ENCODE measurements around the gene ZNF394. TPM values are rescaled to one million over a fixed set of nuclear protein-coding genes. Genes with fewer than 3 reads are reported as not detected.

ZNF394 gene
- total RNA-seq, 4 donors from 2014 or later: 24.6 to 42.2 (median 32.0) TPM

DNA sequence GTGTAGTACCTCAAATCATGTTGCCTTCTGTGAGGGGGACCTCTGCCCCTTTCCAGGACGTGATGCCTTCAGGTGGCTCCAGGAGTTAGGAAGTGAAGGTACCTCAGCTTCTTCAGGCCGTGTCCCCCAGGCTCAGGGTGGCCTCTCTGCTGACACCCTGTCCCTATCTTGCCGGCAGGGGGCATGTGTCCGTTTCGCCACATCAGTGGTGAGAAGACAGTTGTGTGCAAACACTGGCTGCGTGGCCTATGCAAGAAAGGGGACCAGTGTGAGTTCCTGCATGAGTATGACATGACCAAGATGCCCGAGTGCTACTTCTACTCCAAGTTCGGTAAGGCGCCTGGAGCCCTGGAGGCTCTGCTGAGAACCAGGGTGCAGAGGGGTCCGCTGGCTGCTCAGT lies 52.1 kb downstream of the ZNF394 start:
- TF ChIP-seq, protein P1, sequence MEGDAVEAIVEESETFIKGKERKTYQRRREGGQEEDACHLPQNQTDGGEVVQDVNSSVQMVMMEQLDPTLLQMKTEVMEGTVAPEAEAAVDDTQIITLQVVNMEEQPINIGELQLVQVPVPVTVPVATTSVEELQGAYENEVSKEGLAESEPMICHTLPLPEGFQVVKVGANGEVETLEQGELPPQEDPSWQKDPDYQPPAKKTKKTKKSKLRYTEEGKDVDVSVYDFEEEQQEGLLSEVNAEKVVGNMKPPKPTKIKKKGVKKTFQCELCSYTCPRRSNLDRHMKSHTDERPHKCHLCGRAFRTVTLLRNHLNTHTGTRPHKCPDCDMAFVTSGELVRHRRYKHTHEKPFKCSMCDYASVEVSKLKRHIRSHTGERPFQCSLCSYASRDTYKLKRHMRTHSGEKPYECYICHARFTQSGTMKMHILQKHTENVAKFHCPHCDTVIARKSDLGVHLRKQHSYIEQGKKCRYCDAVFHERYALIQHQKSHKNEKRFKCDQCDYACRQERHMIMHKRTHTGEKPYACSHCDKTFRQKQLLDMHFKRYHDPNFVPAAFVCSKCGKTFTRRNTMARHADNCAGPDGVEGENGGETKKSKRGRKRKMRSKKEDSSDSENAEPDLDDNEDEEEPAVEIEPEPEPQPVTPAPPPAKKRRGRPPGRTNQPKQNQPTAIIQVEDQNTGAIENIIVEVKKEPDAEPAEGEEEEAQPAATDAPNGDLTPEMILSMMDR (IDR thresholded peaks at IDR 0.05; ENCODE audit: low read depth): no peak

DNA sequence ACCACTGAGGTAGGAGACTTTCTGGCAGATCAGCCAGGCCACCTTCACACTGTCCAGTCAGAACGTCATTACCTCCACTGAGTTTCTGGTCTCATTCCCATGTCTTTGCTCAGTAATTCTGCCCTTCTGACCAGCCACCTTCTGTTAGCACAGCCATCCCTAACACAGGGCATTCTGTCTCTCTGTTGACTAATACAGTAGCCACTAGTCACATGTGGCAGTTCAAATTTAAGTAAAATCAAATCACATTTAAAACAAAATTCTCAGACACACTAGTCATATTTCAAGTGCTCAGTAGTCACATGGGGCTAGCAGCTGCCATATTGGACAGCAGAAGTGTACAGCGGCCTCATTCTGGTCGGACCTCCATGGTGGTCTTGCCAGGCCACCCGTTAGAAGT lies 54.0 kb downstream of the ZNF394 start:
- TF ChIP-seq, protein P1 (IDR thresholded peaks at IDR 0.05; ENCODE audit: low read depth): no peak

Other genes with a start within 250 kb of the ZNF394 start
- gene MYH16, start 227.4 kb downstream of the ZNF394 start, total RNA-seq: not detected
- 100 to 1,000 TPM in 3 of 4 donors, 10 to 100 TPM in 1; 87.2 to 152 (median 113) TPM for gene ARPC1A, start 174.4 kb downstream of the ZNF394 start, total RNA-seq
- 100 to 1,000 TPM; 133 to 364 (median 178) TPM for gene ARPC1B, start 125.6 kb downstream of the ZNF394 start, total RNA-seq
- gene PDAP1, start 91.7 kb downstream of the ZNF394 start, total RNA-seq: 10 to 100 TPM; 34.6 to 88.5 (median 62.6) TPM
- 10 to 100 TPM; 55.5 to 89.0 (median 66.0) TPM for gene BUD31, start 91.3 kb downstream of the ZNF394 start, total RNA-seq
- gene PTCD1, start 61.5 kb downstream of the ZNF394 start, total RNA-seq: 10 to 100 TPM in 1 of 4 donors, 1 to 10 TPM in 3; 3.7 to 11.9 (median 5.3) TPM
- gene CPSF4, start 61.3 kb downstream of the ZNF394 start, total RNA-seq: 10 to 100 TPM; 23.2 to 60.7 (median 26.6) TPM
- 100 to 1,000 TPM; 546 to 724 (median 624) TPM for gene ATP5MF, start 34.1 kb downstream of the ZNF394 start, total RNA-seq
- 1 to 10 TPM; 4.5 to 7.3 (median 5.9) TPM for gene ZNF789, start 27.4 kb downstream of the ZNF394 start, total RNA-seq
- gene ZKSCAN5, start 4.4 kb upstream of the ZNF394 start, total RNA-seq: 1 to 10 TPM; 7.0 to 10.0 (median 8.7) TPM
- 1 to 10 TPM; 4.0 to 9.5 (median 6.0) TPM for gene FAM200A, start 51.8 kb upstream of the ZNF394 start, total RNA-seq
- 100 to 1,000 TPM in 3 of 4 donors, 10 to 100 TPM in 1; 96.0 to 128 (median 108) TPM for gene ZNF655, start 58.4 kb upstream of the ZNF394 start, total RNA-seq
- gene TMEM225B, start 98.0 kb upstream of the ZNF394 start, total RNA-seq: 1 to 10 TPM; 1.1 to 4.0 (median 1.2) TPM
- gene ZSCAN25, start 116.7 kb upstream of the ZNF394 start, total RNA-seq: 10 to 100 TPM; 10.7 to 17.1 (median 13.2) TPM
- gene CYP3A5, start 179.7 kb upstream of the ZNF394 start, total RNA-seq: 100 to 1,000 TPM in 2 of 4 donors, 10 to 100 TPM in 1, under 1 TPM in 1; 0.88 to 191 (median 58.1) TPM
- not detected for gene CYP3A7, start 234.9 kb upstream of the ZNF394 start, total RNA-seq